GM19240 (cell line): ENCODE data around the gene BRD1.
"Not testable (repeated sequence)": the region's sequence is repeated elsewhere in the genome, so short reads cannot be mapped to it uniquely, and the experiment has no call there.

ENCODE experiments used
- DNase-seq: peaks from one replicate; pipeline ENCODE4 v3.0.0; 2011; ENCODE audit warnings: low spot score; ENCODE audit not compliant: insufficient read length

Gene BRD1

GRCh38 chr22:49770547-49771265 lies 57.0 kb downstream of the BRD1 start:
- DNase-seq = no peak

GRCh38 chr22:49769691-49770546 lies 57.8 kb downstream of the BRD1 start:
- DNase-seq = no peak

GRCh38 chr22:49768951-49769690 lies 58.6 kb downstream of the BRD1 start:
- DNase-seq = no peak

- DNase-seq = no peak
Observed at GRCh38 chr22:49768077-49768910, 59.4 kb downstream of the BRD1 start.

- DNase-seq = no peak
Observed at GRCh38 chr22:49767355-49768062, 60.2 kb downstream of the BRD1 start.

- DNase-seq = no peak
Observed at GRCh38 chr22:49765951-49766350, 61.7 kb downstream of the BRD1 start.

- no peak for DNase-seq
Observed at GRCh38 chr22:49765091-49765771, 62.4 kb downstream of the BRD1 start.

- DNase-seq = no peak
Observed at GRCh38 chr22:49764127-49764581, 63.5 kb downstream of the BRD1 start.

- no peak for DNase-seq
Observed at GRCh38 chr22:49763696-49764095, 64.0 kb downstream of the BRD1 start.

GRCh38 chr22:49763138-49763537 lies 64.5 kb downstream of the BRD1 start:
- DNase-seq = no peak

- DNase-seq = not testable (repeated sequence)
Observed at GRCh38 chr22:49762571-49762970, 65.1 kb downstream of the BRD1 start.

- no peak for DNase-seq
Observed at GRCh38 chr22:49761836-49762235, 65.8 kb downstream of the BRD1 start.

GRCh38 chr22:49760630-49761571 lies 66.8 kb downstream of the BRD1 start:
- no peak for DNase-seq

GRCh38 chr22:49760280-49760629 lies 67.4 kb downstream of the BRD1 start:
- no peak for DNase-seq

- DNase-seq = no peak
Observed at GRCh38 chr22:49756676-49757075, 71.0 kb downstream of the BRD1 start.

GRCh38 chr22:49756201-49756600 lies 71.5 kb downstream of the BRD1 start:
- DNase-seq = no peak

- DNase-seq = no peak
Observed at GRCh38 chr22:49755631-49756001, 72.1 kb downstream of the BRD1 start.

- no peak for DNase-seq
Observed at GRCh38 chr22:49754696-49755630, 72.7 kb downstream of the BRD1 start.
